Measurements from ENCODE around the gene C1orf53. TPM values are rescaled to one million over a fixed set of nuclear protein-coding genes. Genes with fewer than 3 reads are reported as not detected.
"Not testable (repeated sequence)": the region's sequence is repeated elsewhere in the genome, so short reads cannot be mapped to it uniquely, and the experiment has no call there.

Gene C1orf53
- total RNA-seq, 1 experiment from 2014 or later, result 7.2 TPM

DNA sequence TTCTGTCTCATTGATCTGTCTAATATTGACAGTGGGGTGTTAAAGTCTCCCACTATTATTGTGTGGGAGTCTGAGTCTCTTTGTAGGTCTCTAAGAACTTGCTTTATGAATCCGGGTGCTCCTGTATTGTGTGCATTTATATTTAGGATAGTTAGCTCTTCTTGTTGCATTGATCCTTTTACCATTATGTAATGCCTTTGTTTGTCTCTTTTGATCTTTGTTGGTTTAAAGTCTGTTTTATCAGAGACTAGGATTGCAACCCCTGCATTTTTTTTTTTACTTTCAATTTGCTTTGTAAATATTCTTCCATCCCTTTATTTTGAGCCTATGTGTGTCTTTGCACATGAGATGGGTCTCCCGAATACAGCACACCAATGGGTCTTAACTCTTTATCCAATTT is 20.2 kb upstream of the C1orf53 start:
- H3K27me3 ChIP-seq (ENCODE audit: control insufficient read depth, insufficient read depth, low read length); intact Hi-C loops (cut with micrococcal nuclease; ENCODE audit: unreplicated experiment); H3K36me3 ChIP-seq (ENCODE audit: control insufficient read depth, insufficient read depth, low read length); DNase-seq (ENCODE audit: low read depth, low spot score); H3K27ac ChIP-seq (ENCODE audit: low read length); POLR2A ChIA-PET; in situ Hi-C loops (cut with HindIII; ENCODE audit: low pct_unique_long_range_greater_than_20kb, low sequenced_read_pairs); H3K9me3 ChIP-seq (ENCODE audit: control insufficient read depth, insufficient read depth, low read depth, low read length); CTCF ChIA-PET; H3K4me3 ChIP-seq (ENCODE audit: low read depth in 2 of 2, low read length in 2 of 2); BruUV-seq (replicated peaks); H3K4me1 ChIP-seq (ENCODE audit: control insufficient read depth, insufficient read depth, low read length); ATAC-seq: not testable (repeated sequence)

DNA sequence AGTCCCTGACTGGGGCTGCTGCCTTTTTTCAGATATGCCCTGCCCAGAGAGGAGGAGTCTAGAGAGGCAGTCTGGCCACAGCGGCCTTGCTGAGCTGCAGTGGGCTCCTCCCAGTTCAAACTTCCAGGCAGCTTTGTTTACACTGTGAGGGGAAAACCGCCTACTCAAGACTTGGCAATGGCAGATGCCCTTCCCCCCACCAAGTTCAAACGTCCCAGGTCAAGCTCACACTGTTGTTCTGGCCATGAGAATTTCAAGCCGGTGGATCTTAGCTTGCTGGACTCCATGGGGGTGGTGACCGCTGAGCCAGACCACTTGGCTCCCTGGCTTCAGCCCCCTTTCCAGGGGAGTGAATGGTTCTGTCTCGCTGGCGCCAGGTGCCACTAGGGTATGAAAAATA is 18.3 kb upstream of the C1orf53 start:
- Histone ChIP-seq H3K27ac (ENCODE audit: low read length) (no peak overlapping the region), H3K27me3 (ENCODE audit: control insufficient read depth, insufficient read depth, low read length) (no peaks in the 10 kb centered on the region), H3K4me3 (ENCODE audit: low read depth in 2 of 2, low read length in 2 of 2) (no peak overlapping the region), H3K9me3 (ENCODE audit: control insufficient read depth, insufficient read depth, low read depth, low read length) (no peaks in the 10 kb centered on the region), H3K36me3 (ENCODE audit: control insufficient read depth, insufficient read depth, low read length) (no peaks in the 10 kb centered on the region), H3K4me1 (ENCODE audit: control insufficient read depth, insufficient read depth, low read length) (no peaks in the 10 kb centered on the region)
- intact Hi-C loops (cut with micrococcal nuclease; ENCODE audit: unreplicated experiment), result no loop called here
- DNase-seq (ENCODE audit: low read depth, low spot score) (no peak), ATAC-seq (no peak)
- BruUV-seq (replicated peaks), result no TSS peak
- CTCF ChIA-PET, result no interaction called here
- TF ChIP-seq SIN3A (IDR thresholded peaks at IDR 0.05; ENCODE audit: borderline replicate concordance, insufficient read depth, low read depth, low read length) (no peak), POLR2AphosphoS5 (IDR thresholded peaks at IDR 0.05; ENCODE audit: low read depth, low read length) (no peak), TCF7L2 (IDR thresholded peaks at IDR 0.05; ENCODE audit: low read depth, low read length) (no peak)
- TF ChIP-seq, protein P1, sequence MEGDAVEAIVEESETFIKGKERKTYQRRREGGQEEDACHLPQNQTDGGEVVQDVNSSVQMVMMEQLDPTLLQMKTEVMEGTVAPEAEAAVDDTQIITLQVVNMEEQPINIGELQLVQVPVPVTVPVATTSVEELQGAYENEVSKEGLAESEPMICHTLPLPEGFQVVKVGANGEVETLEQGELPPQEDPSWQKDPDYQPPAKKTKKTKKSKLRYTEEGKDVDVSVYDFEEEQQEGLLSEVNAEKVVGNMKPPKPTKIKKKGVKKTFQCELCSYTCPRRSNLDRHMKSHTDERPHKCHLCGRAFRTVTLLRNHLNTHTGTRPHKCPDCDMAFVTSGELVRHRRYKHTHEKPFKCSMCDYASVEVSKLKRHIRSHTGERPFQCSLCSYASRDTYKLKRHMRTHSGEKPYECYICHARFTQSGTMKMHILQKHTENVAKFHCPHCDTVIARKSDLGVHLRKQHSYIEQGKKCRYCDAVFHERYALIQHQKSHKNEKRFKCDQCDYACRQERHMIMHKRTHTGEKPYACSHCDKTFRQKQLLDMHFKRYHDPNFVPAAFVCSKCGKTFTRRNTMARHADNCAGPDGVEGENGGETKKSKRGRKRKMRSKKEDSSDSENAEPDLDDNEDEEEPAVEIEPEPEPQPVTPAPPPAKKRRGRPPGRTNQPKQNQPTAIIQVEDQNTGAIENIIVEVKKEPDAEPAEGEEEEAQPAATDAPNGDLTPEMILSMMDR (IDR thresholded peaks at IDR 0.05), result no peak
- TF ChIP-seq, protein P2, sequence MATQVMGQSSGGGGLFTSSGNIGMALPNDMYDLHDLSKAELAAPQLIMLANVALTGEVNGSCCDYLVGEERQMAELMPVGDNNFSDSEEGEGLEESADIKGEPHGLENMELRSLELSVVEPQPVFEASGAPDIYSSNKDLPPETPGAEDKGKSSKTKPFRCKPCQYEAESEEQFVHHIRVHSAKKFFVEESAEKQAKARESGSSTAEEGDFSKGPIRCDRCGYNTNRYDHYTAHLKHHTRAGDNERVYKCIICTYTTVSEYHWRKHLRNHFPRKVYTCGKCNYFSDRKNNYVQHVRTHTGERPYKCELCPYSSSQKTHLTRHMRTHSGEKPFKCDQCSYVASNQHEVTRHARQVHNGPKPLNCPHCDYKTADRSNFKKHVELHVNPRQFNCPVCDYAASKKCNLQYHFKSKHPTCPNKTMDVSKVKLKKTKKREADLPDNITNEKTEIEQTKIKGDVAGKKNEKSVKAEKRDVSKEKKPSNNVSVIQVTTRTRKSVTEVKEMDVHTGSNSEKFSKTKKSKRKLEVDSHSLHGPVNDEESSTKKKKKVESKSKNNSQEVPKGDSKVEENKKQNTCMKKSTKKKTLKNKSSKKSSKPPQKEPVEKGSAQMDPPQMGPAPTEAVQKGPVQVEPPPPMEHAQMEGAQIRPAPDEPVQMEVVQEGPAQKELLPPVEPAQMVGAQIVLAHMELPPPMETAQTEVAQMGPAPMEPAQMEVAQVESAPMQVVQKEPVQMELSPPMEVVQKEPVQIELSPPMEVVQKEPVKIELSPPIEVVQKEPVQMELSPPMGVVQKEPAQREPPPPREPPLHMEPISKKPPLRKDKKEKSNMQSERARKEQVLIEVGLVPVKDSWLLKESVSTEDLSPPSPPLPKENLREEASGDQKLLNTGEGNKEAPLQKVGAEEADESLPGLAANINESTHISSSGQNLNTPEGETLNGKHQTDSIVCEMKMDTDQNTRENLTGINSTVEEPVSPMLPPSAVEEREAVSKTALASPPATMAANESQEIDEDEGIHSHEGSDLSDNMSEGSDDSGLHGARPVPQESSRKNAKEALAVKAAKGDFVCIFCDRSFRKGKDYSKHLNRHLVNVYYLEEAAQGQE (IDR thresholded peaks at IDR 0.05; ENCODE audit: insufficient read depth in 1 of 2, low read depth in 2 of 2, low read length in 1 of 2), result no peak
- in situ Hi-C loops (cut with HindIII; ENCODE audit: low pct_unique_long_range_greater_than_20kb, low sequenced_read_pairs), result no loop called here
- POLR2A ChIA-PET, result no interaction called here

DNA sequence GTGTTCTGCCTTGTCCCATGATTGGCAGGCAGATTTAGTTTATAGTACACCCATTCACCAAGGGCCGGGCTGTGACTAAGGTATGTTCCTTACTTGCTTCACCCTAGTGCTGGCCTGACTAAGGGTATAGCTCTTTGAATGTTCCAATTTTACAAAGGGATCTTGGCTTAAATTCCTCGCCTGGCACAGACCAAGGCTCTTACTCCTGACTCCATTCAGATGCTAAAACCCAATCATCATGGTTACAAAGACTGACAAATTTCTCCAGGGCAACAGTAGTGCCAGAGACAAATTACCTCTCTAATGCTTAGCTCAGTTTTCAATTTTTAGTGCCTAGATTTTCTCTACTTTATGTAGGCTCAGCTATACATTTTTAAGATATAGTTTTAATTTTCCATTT is 11.5 kb upstream of the C1orf53 start:
- H3K27ac ChIP-seq (ENCODE audit: low read length), result no peak overlapping the region
- TF ChIP-seq SIN3A (IDR thresholded peaks at IDR 0.05; ENCODE audit: borderline replicate concordance, insufficient read depth, low read depth, low read length) (no peak), POLR2AphosphoS5 (IDR thresholded peaks at IDR 0.05; ENCODE audit: low read depth, low read length) (no peak), TCF7L2 (IDR thresholded peaks at IDR 0.05; ENCODE audit: low read depth, low read length) (no peak)
- TF ChIP-seq, protein P2 (IDR thresholded peaks at IDR 0.05; ENCODE audit: insufficient read depth in 1 of 2, low read depth in 2 of 2, low read length in 1 of 2), result no peak
- TF ChIP-seq, protein P1 (IDR thresholded peaks at IDR 0.05), result no peak
- CTCF ChIA-PET, result no interaction called here
- no peak for ATAC-seq
- no peak for DNase-seq (ENCODE audit: low read depth, low spot score)
- no peaks in the 10 kb centered on the region for H3K36me3 ChIP-seq (ENCODE audit: control insufficient read depth, insufficient read depth, low read length)
- in situ Hi-C loops (cut with HindIII; ENCODE audit: low pct_unique_long_range_greater_than_20kb, low sequenced_read_pairs), result no loop called here
- no peaks in the 10 kb centered on the region for H3K9me3 ChIP-seq (ENCODE audit: control insufficient read depth, insufficient read depth, low read depth, low read length)
- no TSS peak for BruUV-seq (replicated peaks)
- intact Hi-C loops (cut with micrococcal nuclease; ENCODE audit: unreplicated experiment), result no loop called here
- POLR2A ChIA-PET, result no interaction called here
- H3K4me3 ChIP-seq (ENCODE audit: low read depth in 2 of 2, low read length in 2 of 2), result no peak overlapping the region
- H3K4me1 ChIP-seq (ENCODE audit: control insufficient read depth, insufficient read depth, low read length), result no peaks in the 10 kb centered on the region
- H3K27me3 ChIP-seq (ENCODE audit: control insufficient read depth, insufficient read depth, low read length), result no peaks in the 10 kb centered on the region
